ENCODE data around the gene ARHGAP1. TPM values are rescaled to one million over a fixed set of nuclear protein-coding genes. Genes with fewer than 3 reads are reported as not detected.

The ARHGAP1 gene
- 45.7 and 85.3 TPM in 2 replicates for total RNA-seq

GRCh38 chr11:46700241-46701077 is at the start of gene ARHGAP1, which contains the start of gene ZNF408:
Gene ARHGAP1 (minus strand): TSS chr11:46700619. CDS start chr11:46696107, 4,512 bp downstream.
Gene ZNF408 (plus strand): TSS chr11:46701031. CDS start chr11:46701048, 17 bp downstream.

GRCh38 chr11:46719048-46719542 is 18.7 kb upstream of the ARHGAP1 start, which contains the start of gene F2:
Gene F2 (plus strand): TSS chr11:46719213. CDS start chr11:46719236, 23 bp downstream.

Other genes starting within 250 kb of the ARHGAP1 start
- 14.6 and 29.0 TPM in 2 replicates for gene AMBRA1, start 106.6 kb downstream of the ARHGAP1 start, total RNA-seq
- 4.8 and 5.9 TPM in 2 replicates for gene HARBI1, start 83.4 kb downstream of the ARHGAP1 start, total RNA-seq
- gene ATG13, start 83.1 kb downstream of the ARHGAP1 start, total RNA-seq, result 61.2 and 75.2 TPM in 2 replicates
- 9.3 and 10.1 TPM in 2 replicates for gene ZNF408, start 412 bp upstream of the ARHGAP1 start, total RNA-seq
- gene F2, start 18.6 kb upstream of the ARHGAP1 start, total RNA-seq, result not detected in 2 replicates
- 55.8 and 109 TPM in 2 replicates for gene CKAP5, start 145.7 kb upstream of the ARHGAP1 start, total RNA-seq
- 8.6 and 12.5 TPM in 2 replicates for gene LRP4, start 217.9 kb upstream of the ARHGAP1 start, total RNA-seq
- gene CSTPP1, start 236.1 kb upstream of the ARHGAP1 start, total RNA-seq, result 14.3 and 21.1 TPM in 2 replicates